Measurements from ENCODE around the gene RSAD2. TPM values are rescaled to one million over a fixed set of nuclear protein-coding genes. Genes with fewer than 3 reads are reported as not detected.
"Not testable (repeated sequence)": the region's sequence is repeated elsewhere in the genome, so short reads cannot be mapped to it uniquely, and the experiment has no call there.

The RSAD2 gene
- total RNA-seq, 1 donor, result 0.63 TPM

GRCh38 chr2:6893876-6894482 lies 16.4 kb downstream of the RSAD2 start:
- no peak overlapping the region for H3K4me3 ChIP-seq (ENCODE audit: low read depth, low read length)
- DNase-seq (ENCODE audit: low read depth), result no peak
- TF ChIP-seq CTCF (IDR thresholded peaks at IDR 0.05; ENCODE audit: insufficient read depth, low read length), result no peak

- TF ChIP-seq CTCF (IDR thresholded peaks at IDR 0.05; ENCODE audit: insufficient read depth, low read length), result peak; percentile 58
- DNase-seq (ENCODE audit: low read depth), result peak; percentile 64
- H3K4me3 ChIP-seq (ENCODE audit: low read depth, low read length), result no peak overlapping the region
These were observed 19.6 kb downstream of the RSAD2 start for GRCh38 chr2:6896930-6897759.

- H3K4me3 ChIP-seq (ENCODE audit: low read depth, low read length), result not testable (repeated sequence)
These were observed 25.0 kb downstream of the RSAD2 start for GRCh38 chr2:6902581-6902980.

GRCh38 chr2:6905668-6906067 lies 28.1 kb downstream of the RSAD2 start:
- no peak for TF ChIP-seq CTCF (IDR thresholded peaks at IDR 0.05; ENCODE audit: insufficient read depth, low read length)
- no peak for DNase-seq (ENCODE audit: low read depth)
- no peak overlapping the region for H3K4me3 ChIP-seq (ENCODE audit: low read depth, low read length)

More at GRCh38 chr2:6902581-6902980, 25.0 kb downstream of the RSAD2 start:
- not testable (repeated sequence) for DNase-seq (ENCODE audit: low read depth)

GRCh38 chr2:6906165-6906741 lies 28.7 kb downstream of the RSAD2 start:
- no peak overlapping the region for H3K4me3 ChIP-seq (ENCODE audit: low read depth, low read length)
- TF ChIP-seq CTCF (IDR thresholded peaks at IDR 0.05; ENCODE audit: insufficient read depth, low read length), result no peak
- DNase-seq (ENCODE audit: low read depth), result no peak

GRCh38 chr2:6908291-6908690 lies 30.7 kb downstream of the RSAD2 start:
- no peak overlapping the region for H3K4me3 ChIP-seq (ENCODE audit: low read depth, low read length)
- TF ChIP-seq CTCF (IDR thresholded peaks at IDR 0.05; ENCODE audit: insufficient read depth, low read length), result no peak
- no peak for DNase-seq (ENCODE audit: low read depth)
